HG03439 (cell line): ENCODE measurements around the gene MEX3A.

Source experiments
- ATAC-seq: cut with Tn5 transposase; IDR thresholded peaks from one replicate; pipeline ENCODE4 v1.9.1; 2021; ENCODE audit warnings: mild to moderate bottlenecking, moderate library complexity; ENCODE audit not compliant: unreplicated experiment

The MEX3A gene

DNA sequence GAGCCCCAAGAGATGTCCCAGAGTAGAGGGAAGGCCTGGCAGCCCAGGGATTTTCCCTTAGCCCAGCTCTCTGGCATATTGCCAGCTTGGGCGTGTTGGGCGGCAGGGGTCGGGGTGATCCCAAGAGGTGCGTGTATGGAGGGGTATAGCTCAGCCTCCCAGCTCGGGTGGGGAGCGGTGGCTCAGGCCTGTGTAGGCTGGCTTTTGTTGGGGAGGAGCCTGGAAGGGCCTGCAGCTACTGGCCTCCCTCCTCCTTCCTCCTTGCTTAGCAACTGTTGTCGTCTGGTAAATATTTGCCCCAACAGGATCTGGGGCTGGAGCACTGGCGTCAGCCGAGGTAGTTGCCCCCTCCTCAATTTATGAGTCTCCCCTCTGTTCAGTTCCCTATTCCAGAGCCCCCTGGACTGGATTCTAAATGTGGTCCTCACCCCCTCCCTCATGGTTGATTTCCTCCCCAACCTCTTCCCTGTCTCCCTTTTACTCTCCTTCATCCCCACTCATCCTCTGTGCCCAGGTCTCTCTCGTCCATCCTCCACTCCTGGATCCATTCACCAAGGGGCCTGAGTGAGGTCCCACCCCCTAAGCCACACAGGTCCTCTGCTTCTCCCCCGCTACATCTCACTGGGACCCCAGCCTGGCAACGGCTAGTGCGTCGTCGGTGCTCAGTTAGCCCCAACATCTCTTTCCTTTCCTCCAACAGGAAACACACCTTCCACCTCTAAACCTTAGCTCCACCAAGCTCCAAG is 22.0 kb upstream of the MEX3A start:
- no peak for ATAC-seq

DNA sequence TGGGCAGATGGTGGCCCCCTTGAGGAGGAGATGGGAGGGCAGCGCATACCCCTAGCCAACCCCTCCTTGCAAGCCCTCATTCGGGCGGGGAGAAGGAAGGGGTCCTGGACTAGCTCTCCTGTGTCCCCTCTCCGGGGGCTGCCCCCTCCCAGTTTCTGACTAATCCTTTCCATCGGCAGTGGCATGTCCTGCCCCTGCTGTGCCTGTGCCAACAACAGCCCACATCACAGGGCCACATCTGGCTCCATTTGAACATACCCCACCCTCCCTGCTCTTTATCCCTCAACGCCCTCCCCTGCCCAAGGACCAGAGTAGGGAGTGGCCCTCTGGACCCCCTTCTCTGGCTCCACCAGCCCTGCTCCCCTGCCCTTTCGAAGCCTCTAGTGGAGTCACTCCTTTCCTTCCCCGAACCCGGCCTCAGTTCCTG is 21.3 kb upstream of the MEX3A start:
- ATAC-seq: no peak

DNA sequence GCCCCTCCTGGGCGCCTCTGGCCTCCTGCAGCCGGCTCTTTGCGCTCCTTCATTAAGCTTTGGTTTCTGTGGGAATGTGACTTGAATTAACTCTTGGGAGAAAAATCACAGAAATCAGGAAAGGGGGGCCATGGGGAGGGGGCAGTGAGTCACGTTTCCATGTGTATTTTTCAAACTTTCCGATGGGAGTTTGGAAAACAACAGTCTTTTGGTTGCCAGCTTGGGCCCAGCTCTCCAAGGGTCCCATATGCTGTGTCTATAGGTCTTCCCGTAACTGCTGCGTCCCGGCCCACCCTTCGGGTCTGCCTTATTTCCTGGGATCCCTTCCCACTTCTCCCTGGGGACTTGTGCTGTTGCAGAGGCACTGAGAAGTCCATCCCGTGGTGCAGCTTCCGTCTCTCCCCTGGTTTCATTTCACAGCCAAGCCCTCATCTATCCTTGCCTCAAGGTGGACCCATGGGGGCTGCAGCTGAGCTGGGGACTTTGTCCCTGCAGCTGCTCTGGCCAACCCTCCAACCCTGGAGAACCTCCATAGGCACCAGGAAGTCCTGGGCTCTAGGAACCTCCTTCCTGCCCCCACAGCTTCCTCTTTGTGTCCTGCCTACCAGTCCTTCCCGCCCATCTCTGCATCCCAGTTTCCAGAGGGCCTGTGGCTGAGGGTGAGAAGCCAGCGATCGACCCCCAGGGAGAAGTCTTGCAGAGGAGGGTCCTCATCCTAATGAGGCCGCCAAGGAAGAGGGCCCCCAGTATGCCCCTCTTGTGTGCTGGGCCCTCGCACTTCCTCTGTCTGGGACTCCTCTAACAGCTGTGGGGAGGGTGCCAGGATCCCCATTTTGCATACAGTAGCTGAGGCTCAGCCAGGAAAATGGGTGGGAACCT is 20.6 kb upstream of the MEX3A start:
- ATAC-seq: no peak

DNA sequence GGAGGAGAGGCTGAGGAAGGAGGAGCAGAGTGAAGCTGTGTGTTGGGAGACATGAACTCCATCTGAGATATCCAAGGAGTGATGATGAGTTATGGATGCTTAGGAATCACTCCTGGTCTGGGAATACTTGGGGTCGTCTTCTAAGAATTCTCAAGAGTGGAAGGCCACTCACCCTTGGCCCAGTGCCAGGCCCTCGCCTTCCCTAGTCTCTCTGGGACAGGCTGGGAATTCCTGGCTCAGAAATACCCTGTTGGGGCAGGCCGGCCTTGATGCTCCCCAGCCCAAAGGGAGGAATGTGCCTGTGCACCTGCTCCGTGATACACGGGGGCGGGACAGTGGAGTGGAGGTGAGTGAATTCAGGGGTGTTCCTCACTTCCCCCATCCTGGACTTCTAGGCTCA is 19.6 kb upstream of the MEX3A start:
- ATAC-seq: no peak

DNA sequence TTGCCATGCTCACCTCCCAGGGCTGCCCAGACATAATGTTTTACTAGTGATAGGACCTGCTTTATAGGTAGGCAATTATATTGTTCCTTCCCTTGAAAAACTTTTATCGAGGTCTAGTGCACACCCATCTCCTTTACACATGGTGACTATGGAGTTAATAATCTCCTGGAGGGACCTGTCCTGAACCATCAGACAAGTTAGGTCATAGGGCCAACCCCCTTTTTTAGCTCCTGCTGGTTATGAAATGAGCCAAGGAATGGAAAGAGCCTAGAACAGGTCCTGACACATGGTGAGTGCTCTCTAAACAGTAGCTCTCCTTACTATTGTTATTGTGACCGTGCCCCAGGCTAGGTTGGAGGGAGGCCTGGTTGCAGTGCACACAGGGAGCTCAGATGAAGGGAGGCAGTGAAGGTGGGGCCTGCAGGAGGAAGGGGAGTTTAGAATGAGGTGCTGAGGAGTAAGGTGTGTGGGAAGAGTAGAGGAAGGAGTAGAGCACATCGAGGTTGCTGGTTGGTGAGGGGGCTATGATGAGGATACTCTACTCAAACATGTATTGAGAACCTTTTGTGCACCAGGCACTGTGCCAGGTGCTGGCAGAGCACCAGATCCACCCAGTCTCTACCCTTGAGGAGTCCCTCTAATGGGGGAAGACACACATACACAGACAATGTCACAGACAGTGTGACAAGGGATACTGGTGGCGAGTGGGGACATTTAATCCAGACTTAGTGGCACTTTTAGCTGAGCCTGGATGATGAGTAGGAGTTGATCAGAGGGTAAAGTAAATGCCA is 18.1 kb upstream of the MEX3A start:
- no peak for ATAC-seq

DNA sequence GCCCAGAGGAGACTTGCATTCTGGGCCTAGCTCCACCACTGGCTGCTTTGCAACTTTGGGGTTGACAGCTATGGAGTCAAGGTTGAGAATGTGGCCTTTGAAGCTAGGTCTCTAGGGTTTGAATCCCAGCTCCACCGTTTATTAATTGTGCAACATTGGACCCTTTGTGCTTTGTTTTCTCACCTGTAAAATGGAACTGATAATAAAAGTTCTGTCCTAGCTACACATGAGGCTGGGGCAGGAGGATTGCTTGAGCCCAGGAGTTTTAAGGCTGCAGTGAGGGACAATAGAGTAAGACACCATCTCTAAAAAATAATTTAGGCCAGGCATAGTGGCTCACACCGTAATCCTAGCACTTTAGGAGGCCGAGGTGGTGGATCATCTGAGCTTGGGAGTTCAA is 17.0 kb upstream of the MEX3A start:
- ATAC-seq: no peak

DNA sequence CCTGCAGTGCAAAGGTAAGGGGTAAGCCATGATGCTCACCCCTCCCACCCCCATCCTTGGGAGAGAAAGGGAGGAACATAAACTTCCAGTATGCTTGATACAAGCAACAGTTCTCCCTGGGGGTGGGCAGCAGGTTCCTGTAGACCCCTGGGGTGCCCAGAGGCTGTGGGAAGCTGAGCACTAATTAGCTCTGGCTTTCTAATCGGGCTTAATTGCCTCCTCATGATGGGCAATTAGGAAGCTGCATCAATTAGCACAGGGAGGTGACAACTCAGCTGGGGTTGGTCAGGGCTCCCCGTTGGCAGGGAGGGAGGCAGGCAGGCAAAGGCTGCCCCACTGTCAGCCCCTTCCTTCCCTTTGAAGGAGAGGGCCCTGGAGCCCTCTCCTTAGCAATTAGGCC is 16.5 kb upstream of the MEX3A start:
- ATAC-seq: no peak

DNA sequence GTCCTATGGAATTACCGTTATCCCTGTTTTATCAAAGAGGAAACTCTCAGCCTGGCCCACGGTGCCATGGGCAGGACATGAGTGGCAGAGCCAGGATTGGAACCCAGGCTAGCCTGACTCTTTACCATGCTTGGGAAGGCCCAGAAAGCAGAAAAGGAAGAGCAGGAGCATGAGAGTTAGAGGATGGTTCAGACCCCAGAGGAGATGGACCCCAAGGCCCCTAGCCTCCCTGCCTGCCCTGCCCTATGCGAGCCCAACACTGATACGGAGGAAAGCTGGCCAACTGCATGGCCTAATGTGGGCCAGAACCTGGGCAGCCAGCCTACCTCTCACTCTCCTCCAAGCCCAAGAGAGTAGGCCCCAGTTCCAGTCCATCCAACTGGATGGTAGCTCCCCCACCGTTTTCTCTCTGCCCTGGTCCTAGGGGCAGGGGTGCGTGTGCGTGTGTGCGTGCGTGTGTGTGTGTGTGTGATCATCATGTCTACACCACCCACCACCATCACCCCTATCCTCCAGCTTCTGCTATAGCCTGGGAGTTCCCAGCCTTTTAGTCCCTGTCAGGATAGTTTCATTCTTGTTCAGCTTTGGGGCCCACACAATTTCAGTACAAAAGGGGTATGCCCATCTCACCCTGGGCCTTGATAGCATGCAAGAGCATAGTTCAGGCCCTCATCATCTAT is 15.4 kb upstream of the MEX3A start:
- ATAC-seq: no peak

DNA sequence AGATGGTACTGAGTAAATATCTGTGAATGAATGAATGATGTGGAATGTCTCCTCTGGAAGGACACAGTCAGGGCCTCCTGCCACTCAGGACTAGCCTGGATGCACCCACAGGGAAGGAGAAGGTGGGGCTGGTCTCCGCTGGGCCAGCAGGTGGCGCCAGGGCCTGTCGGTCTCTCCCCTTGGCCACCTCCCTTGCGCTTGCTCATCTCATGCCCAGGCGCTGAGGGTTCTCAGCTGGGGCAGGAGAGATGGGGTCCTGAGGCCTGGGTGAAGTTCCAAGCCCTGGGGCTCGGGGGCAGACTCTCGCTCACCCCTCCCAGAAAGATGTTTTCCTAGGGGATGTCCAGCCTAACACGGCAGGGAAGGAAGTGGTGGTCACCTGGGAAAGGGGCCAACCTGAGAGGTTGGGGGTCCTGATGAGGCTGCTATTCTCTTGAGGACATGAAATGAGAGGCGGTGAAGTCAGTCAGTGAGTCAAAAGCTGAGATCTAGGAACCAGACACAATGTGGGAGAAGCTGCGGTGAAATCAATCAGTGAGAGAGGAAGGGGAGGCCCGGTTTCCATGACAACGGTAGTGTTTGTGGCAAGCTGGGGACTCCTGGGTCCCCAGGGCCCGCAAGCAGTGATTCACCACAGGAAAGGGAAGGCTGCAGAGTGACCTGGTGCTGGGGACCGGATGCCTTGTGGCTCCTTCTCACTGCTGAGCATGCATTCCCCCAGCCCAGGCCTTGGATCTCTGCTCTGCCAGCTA is 14.6 kb upstream of the MEX3A start:
- peak; percentile 72 for ATAC-seq

DNA sequence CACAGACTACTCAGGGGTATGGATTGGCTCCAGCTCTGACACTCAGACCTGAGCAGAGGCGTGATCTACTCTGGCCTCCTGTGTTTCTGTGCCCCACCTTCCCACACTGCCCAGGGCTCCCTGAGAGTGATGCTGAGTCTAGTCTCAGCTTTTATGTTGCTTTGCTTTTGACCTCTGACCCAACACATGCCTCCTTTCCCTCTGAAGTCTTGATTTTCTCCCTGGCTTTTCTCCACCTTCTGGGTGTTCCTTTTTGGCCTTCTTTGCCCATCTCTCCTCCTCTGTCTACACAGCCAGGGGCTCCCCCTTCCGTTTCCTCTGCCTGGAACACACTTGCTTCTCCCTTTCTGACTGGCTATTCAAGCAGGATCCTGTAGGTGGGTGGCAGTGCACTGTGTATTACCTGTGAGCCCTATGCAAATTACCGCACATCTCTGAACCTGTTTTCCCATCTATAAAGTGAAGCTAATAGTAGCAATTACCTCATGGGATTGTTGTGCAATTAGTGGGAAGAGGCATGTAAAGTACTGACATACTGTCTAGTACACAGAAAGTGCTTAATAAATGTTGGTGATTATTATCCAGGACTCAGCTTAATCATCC is 13.7 kb upstream of the MEX3A start:
- ATAC-seq: no peak

DNA sequence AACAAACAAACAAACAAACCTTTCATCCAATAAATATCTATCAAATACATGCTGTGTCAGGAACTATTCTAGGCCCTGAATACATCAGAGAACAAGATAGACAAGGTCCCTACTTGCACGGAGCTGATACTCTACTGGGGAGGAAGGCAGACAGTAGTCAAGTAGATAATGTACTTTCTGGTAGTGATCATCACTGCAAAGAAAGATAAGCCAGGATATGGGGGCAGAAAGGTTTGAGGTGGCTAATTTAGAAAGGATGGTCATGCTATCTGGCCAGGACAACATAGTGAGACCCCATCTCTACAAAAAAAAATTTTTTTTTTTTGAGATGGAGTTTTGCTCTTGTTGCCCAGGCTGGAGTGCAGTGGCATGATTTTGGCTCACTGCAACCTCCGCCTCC is 9.3 kb upstream of the MEX3A start:
- no peak for ATAC-seq

DNA sequence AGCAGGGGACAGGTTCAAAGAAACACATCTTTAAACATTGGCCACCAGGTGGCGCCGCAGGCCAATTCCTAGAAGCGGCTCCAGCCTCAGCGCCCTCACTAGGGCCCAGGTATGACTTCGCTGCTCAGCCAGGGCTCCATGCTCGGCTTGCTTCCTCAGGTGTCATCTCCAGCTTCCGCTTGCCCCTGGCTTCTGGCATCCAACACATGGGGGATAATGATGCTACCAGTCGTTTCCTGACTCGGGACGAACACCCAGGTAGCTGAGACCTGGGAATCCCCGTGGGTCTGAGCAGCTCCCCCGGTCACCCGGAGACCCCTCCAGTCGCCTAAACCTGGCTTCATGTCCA is 8.5 kb upstream of the MEX3A start:
- no peak for ATAC-seq

DNA sequence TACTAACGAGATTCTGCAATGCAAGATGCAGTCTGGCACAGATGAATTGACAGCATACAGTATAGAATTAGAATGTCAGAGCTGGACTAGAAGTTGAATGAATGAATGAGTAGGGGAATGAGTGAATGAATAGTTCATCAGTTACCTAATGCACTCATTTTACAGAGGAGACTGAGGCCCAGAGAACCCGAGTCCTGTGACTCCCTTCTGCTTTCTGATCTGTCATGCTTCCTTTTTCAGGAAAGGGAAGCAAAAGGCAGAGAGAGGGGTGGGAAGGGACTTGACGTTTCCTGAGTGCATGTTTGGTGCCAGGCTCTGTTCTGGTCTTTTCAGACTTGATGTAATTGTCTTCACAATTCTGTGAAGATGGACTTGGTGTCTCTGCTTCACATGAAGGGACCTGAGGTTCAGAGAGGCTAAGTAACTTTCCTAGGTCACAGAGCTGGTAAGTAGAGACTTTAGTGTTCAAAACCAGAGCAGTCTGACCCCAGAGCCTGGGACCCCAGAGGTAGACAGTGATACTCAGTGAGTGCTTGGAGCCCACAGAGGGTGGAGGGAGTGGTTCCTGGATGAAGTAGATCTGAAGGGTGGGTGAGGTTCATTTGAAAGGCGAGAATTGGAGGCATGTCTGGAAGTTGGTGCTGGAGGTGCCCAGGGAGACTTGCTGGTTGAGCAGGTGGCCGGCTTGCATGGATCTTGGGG is 8.0 kb upstream of the MEX3A start:
- no peak for ATAC-seq

DNA sequence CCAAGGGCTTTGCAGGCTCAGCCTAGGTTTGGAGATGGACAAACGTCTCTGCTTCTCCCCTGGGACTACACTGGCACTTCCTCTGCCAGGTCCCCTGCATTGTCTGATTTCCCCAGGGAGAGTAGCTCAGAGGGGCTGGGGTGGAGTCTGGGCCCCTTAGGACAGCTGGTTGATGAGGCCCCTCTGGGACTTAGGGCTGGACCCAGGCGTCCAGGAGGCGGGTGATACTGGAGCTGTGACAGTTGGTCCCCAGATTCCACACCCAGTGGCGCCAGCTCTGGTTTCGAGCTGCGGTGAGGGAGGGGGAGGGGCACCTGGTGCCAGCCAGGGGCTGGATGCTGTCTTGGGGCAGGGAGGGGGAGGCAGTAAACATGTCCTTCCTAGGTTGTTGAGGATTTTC is 7.4 kb upstream of the MEX3A start:
- ATAC-seq: no peak

DNA sequence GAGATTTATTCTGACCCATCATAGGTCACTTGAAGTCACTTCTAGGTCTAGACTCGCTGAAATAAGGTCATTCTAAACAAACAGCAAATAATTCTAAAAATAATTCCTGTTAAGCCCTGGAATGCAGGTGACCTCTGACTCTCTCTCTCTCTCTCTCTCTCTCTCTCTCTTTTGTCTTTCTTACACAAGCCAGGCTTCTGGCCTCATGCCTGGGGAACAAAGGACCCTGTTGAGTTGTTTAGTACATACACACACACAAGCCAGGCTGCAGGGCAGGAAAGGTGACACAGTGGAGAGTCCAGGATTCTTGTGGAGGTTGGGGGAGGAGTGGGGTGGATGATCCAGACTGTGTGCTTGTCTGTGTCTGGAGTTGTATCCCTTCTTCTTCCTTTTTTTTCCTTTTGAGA is 4.0 kb upstream of the MEX3A start:
- no peak for ATAC-seq

DNA sequence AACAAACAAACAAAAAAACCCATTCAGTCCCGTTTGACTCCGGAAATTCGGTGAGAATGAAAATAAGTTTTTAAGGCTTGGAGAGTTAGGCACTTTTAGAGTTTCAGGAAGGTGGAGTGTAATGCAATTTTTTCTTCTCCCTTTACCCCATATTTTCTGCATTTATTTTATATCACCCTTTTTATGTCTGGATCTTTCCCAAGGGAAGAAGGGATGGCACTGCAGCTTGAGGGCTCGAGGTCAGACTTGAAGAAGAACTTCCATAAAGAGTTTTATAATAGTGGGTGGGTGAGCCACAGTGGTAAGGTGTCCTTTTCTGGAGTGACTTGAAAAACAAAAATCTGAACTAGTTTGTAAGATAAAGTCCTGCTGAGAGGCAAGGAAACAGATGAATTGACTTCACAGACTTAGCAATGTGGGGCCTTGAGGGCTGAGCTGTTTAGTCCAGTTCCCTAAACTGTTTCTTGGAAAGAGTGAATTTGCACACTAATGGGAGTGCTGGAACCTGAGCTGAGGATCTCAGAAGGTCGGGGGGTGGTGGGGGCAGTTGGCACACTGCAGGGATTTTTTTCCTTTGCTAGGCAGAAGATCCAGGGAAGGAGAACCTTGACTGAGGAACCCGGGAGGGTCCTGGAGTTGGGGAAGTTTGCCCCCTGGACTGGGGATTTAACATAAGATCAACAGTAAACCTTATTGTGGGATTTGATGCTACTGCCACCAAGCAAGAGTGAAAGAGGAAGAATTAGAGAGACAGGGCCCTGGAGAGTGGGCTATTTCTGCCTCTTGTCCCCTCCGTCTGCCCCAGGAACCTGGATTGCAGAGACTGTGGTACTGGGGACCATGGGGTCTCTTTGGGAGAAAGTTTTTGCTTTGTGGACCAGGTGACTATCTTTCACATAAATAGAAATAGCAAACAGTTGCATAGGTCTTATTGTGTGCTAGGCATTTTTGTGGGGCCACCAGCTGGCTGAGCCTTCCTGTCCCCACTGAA is 1.8 kb upstream of the MEX3A start:
- ATAC-seq: no peak

DNA sequence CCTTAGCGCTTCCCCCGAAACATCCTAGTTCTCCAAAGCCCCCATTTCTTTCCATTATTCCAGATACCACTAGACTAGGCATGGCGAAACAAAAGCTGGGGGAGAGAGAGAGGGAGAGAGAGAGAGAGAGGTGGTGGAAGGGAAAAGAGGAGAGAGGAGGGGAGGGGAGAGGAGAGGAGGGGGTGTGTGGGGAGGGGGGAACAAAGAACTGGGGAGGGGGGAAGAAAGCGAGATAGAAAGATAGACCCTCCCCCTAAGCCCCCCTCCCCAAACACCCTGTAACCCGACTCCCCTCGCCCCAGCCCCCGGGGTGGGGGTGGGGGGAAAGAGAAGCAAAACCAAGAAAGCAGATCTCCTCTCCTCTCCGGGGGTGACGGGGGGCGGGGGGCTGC is 352 bp downstream of the MEX3A start:
- no peak for ATAC-seq
